Panc1 (cell line): Measurements from ENCODE around the gene UBXN1. TPM values are rescaled to one million over a fixed set of nuclear protein-coding genes. Genes with fewer than 3 reads are reported as not detected.

ENCODE experiments used
- ATAC-seq: fragments of 200-7000 bp; cut with Tn5 transposase; 2 replicates; pipeline ENCODE4 v1.9.1; 2020; ENCODE audit warnings: mild to moderate bottlenecking, moderate library complexity
- BruUV-seq: library from RNA; stranded (reverse); fragments of 400-500 nt; replicated peaks from 2 replicates; lab custom pipeline; 2021; lab: Mats Ljungman, UMichigan
- CTCF ChIA-PET: fragments of 300-600 bp; sonication (Branson Sonifier 250); formaldehyde crosslinking; loops from one replicate; lab custom pipeline; 2022; ENCODE audit warnings: antibody characterized with exemption; lab: Charles Lee
- POLR2A ChIA-PET: fragments of 300-600 bp; sonication (Branson Sonifier 250); formaldehyde crosslinking; loops from one replicate; lab custom pipeline; 2022; ENCODE audit warnings: antibody characterized with exemption; lab: Charles Lee
- DNase-seq: peaks from one replicate; pipeline ENCODE4 v3.0.0-alpha.2; 2010; ENCODE audit warnings: low read depth, low spot score
- H3K27ac ChIP-seq: 2 replicates; pipeline ENCODE4 v1.5.1; 2011; ENCODE audit warnings: mild to moderate bottlenecking, low read length, inconsistent platforms
- H3K27me3 ChIP-seq: fragments of 200-500 bp; sonication (Bioruptor generic); 2 replicates; pipeline ENCODE4 v1.6.0; 2014; ENCODE audit warnings: low read length, inconsistent platforms; ENCODE audit not compliant: control insufficient read depth, insufficient read depth
- H3K36me3 ChIP-seq: fragments of 200-500 bp; sonication (Bioruptor generic); 2 replicates; pipeline ENCODE4 v1.5.1; 2014; ENCODE audit warnings: inconsistent platforms, mild to moderate bottlenecking, low read length, moderate library complexity; ENCODE audit not compliant: control insufficient read depth, insufficient read depth
- H3K4me1 ChIP-seq: 2 replicates; pipeline ENCODE4 v1.5.1; 2011; ENCODE audit warnings: inconsistent platforms, mild to moderate bottlenecking, low read length, moderate library complexity; ENCODE audit not compliant: control insufficient read depth, insufficient read depth
- H3K4me3 ChIP-seq, 2 experiments: 2 replicates each; pipeline ENCODE4 v1.5.1; 2011 to 2012; ENCODE audit warnings: low read depth in 2 of 2, low read length in 2 of 2, mild to moderate bottlenecking in 2 of 2, inconsistent platforms in 1 of 2, moderate library complexity in 1 of 2
- H3K9me3 ChIP-seq: fragments of 200-500 bp; sonication (Bioruptor generic); 2 replicates; pipeline ENCODE4 v1.5.1; 2014; ENCODE audit warnings: low read depth, mild to moderate bottlenecking, inconsistent platforms, low read length, moderate library complexity; ENCODE audit not compliant: control insufficient read depth, insufficient read depth
- CTCF ChIP-seq: fragments of 450-650 bp; IDR thresholded peaks from 2 replicates; pipeline ENCODE4 v1.5.1; 2017; ENCODE audit warnings: mild to moderate bottlenecking
- POLR2AphosphoS5 ChIP-seq: IDR thresholded peaks from 2 replicates; pipeline ENCODE4 v1.6.1; 2012; ENCODE audit warnings: mild to moderate bottlenecking, low read depth, low read length, moderate library complexity
- REST ChIP-seq, 2 experiments: IDR thresholded peaks; 2 replicates each; pipeline ENCODE4 v1.6.1; 2011 to 2012; ENCODE audit warnings: low read depth in 2 of 2, control low read depth in 1 of 2, low read length in 1 of 2, mild to moderate bottlenecking in 1 of 2, moderate library complexity in 1 of 2; ENCODE audit not compliant: insufficient read depth in 1 of 2
- SIN3A ChIP-seq: IDR thresholded peaks from 2 replicates; pipeline ENCODE4 v1.6.1; 2012; ENCODE audit warnings: low read depth, mild to moderate bottlenecking, low read length, moderate library complexity, borderline replicate concordance; ENCODE audit not compliant: insufficient read depth
- TCF7L2 ChIP-seq: IDR thresholded peaks from 2 replicates; pipeline ENCODE4 v1.6.1; 2011; ENCODE audit warnings: mild to moderate bottlenecking, low read depth, low read length, inconsistent platforms
- in situ Hi-C: cut with HindIII; loops from 2 replicates; pipeline ENCODE4 v1.10.0; 2016; ENCODE audit warnings: low sequenced_read_pairs, low pct_unique_long_range_greater_than_20kb
- intact Hi-C: fragments of 100-400 bp; cut with micrococcal nuclease; formaldehyde crosslinking; loops from one replicate; pipeline ENCODE4 v1.10.0; 2022; ENCODE audit not compliant: unreplicated experiment
- total RNA-seq: library from RNA; stranded (reverse); gene quantifications from one replicate; pipeline ENCODE4 v1.2.1, GENCODE V29; 2021; ENCODE audit not compliant: unreplicated experiment

UBXN1 gene
- total RNA-seq, 1 experiment from 2014 or later, result 105 TPM

GRCh38 chr11:62666259-62666926 lies 12.5 kb downstream of the UBXN1 start:
- BruUV-seq, result no TSS peak
- POLR2A ChIA-PET, result interaction anchor here (1.7 to 2.1 kb wide), 2 partner anchors 11 to 55 kb away, joined by 3 to 4 read pairs; no protein-coding TSS in a partner anchor

More at GRCh38 chr11:62666259-62666926, 12.5 kb downstream of the UBXN1 start:
- intact Hi-C loops (no loop called here), in situ Hi-C loops (no loop called here)
- DNase-seq (no peak), ATAC-seq (no peak)
- peaks cover 25% of the 10 kb centered on the region for H3K4me1 ChIP-seq
- H3K9me3 ChIP-seq, result no peaks in the 10 kb centered on the region
- H3K4me3 ChIP-seq, result peak overlapping the region; percentile 94 to 96
- CTCF ChIA-PET, result interaction anchor here (0.6 to 0.7 kb wide), 2 partner anchors 14 to 19 kb away, joined by 3 to 7 read pairs; no protein-coding TSS in a partner anchor
- peak overlapping the region; percentile 99 for H3K27ac ChIP-seq
- H3K36me3 ChIP-seq, result peaks cover 7% of the 10 kb centered on the region
- TF ChIP-seq REST (IDR thresholded peaks at IDR 0.05; ENCODE audit: insufficient read depth in 1 of 2, low read depth in 2 of 2, low read length in 1 of 2) (no peak), CTCF (no peak), POLR2AphosphoS5 (peak; percentile 29), SIN3A (0 out of 2 replicates have a peak, but pooled peaks have one; percentile 46), TCF7L2 (no peak)
- H3K27me3 ChIP-seq, result no peaks in the 10 kb centered on the region
